OCI-LY3 (cell line): ENCODE results near the gene PDCD4.

Experiments used
- H2AFZ ChIP-seq: fragments of 200-600, 300-600 bp; shearing (Covaris generic); 2 replicates; pipeline ENCODE4 v1.6.0; 2014; ENCODE audit warnings: antibody characterized with exemption, low read depth, low read length
- H3K27ac ChIP-seq: fragments of 200-600, 300-600 bp; sonication (generic); 2 replicates; pipeline ENCODE4 v1.5.1; 2014; ENCODE audit warnings: mild to moderate bottlenecking, low read length, moderate library complexity, mixed read lengths
- H3K27me3 ChIP-seq: fragments of 200-600, 300-600 bp; sonication (generic); 2 replicates; pipeline ENCODE4 v1.6.1; 2014; ENCODE audit warnings: low read depth, low read length, mixed read lengths
- H3K36me3 ChIP-seq: fragments of 200-600, 300-600 bp; sonication (generic); replicated peaks from 2 replicates; pipeline ENCODE3; 2014; ENCODE audit warnings: low read depth, low read length, mixed read lengths
- H3K4me1 ChIP-seq: fragments of 300-600, 200-600 bp; sonication (generic); 2 replicates; pipeline ENCODE4 v1.6.1; 2014; ENCODE audit warnings: low read length, mixed read lengths
- H3K4me2 ChIP-seq: fragments of 200-600, 300-600 bp; sonication (generic); 2 replicates; pipeline ENCODE4 v1.6.1; 2014; ENCODE audit warnings: low read length, mixed read lengths
- H3K4me3 ChIP-seq: fragments of 300-600, 200-600 bp; sonication (generic); 2 replicates; pipeline ENCODE4 v1.5.1; 2014; ENCODE audit warnings: antibody characterized with exemption, mild to moderate bottlenecking, low read length, moderate library complexity
- H3K79me2 ChIP-seq: fragments of 300-600, 200-600 bp; shearing (Covaris generic); 2 replicates; pipeline ENCODE4 v1.6.1; 2014; ENCODE audit warnings: mild to moderate bottlenecking, low read length, mixed read lengths
- H3K9ac ChIP-seq: fragments of 300-600, 200-600 bp; shearing (Covaris generic); 2 replicates; pipeline ENCODE4 v1.6.0; 2014; ENCODE audit warnings: mild to moderate bottlenecking, low read length, moderate library complexity
- H3K9me3 ChIP-seq: fragments of 200-600, 300-600 bp; shearing (Covaris generic); 2 replicates; pipeline ENCODE4 v1.6.1; 2014; ENCODE audit warnings: low read length, mixed read lengths; ENCODE audit not compliant: insufficient read depth
- H4K20me1 ChIP-seq: fragments of 200-600, 300-600 bp; sonication (generic); 2 replicates; pipeline ENCODE4 v1.6.1; 2016; ENCODE audit warnings: low read length, mixed read lengths; ENCODE audit not compliant: insufficient read depth
- CTCF ChIP-seq: fragments of 200-600, 300-600 bp; sonication (generic); IDR thresholded peaks from 2 replicates; pipeline ENCODE4 v1.5.1; 2014; ENCODE audit warnings: antibody characterized with exemption, low read length, low read depth
- EZH2phosphoT487 ChIP-seq: fragments of 200-600 bp; shearing (Covaris generic); IDR thresholded peaks from 2 replicates; pipeline ENCODE4 v1.6.1; 2018; ENCODE audit warnings: antibody characterized with exemption, mixed run types, low read depth

PDCD4 gene

GRCh38 chr10:110918269-110918642 lies 46.5 kb downstream of the PDCD4 start:
- peaks cover 24% of the 10 kb centered on the region for H3K4me1 ChIP-seq
- H3K4me3 ChIP-seq = peak overlapping the region; percentile 99
- TF ChIP-seq EZH2phosphoT487 (no peak), CTCF (no peak)
- no peaks in the 10 kb centered on the region for H3K36me3 ChIP-seq
- H3K79me2 ChIP-seq = peaks cover 38% of the 10 kb centered on the region
- H3K9me3 ChIP-seq = no peaks in the 10 kb centered on the region
- H3K27me3 ChIP-seq = no peaks in the 10 kb centered on the region
- H3K27ac ChIP-seq = peak overlapping the region; percentile 89
- H2AFZ ChIP-seq = peak overlapping the region; percentile 94
- peaks cover 21% of the 10 kb centered on the region for H4K20me1 ChIP-seq
- H3K4me2 ChIP-seq = peak overlapping the region; percentile 75
- peak overlapping the region; percentile 97 for H3K9ac ChIP-seq

- TF ChIP-seq CTCF (no peak), EZH2phosphoT487 (no peak)
- Histone ChIP-seq H3K9ac (peak within 1 kb of the TSS; percentile 97), H3K4me1 (peaks cover 29% of the 10 kb centered on the region), H3K27me3 (no peaks in the 10 kb centered on the region), H3K4me3 (peak within 1 kb of the TSS; percentile 99), H2AFZ (peak within 1 kb of the TSS; percentile 94), H3K36me3 (no peaks in the 10 kb centered on the region), H3K79me2 (peaks cover 43% of the 10 kb centered on the region), H3K4me2 (peak within 1 kb of the TSS; percentile 84), H3K27ac (peak within 1 kb of the TSS; percentile 89), H4K20me1 (peaks cover 26% of the 10 kb centered on the region), H3K9me3 (no peaks in the 10 kb centered on the region)
Observed at GRCh38 chr10:110918643-110919348, 47.1 kb downstream of the PDCD4 start, which contains the start of gene BBIP1. TSS of gene BBIP1 (minus strand) at chr10:110919180. CDS start at chr10:110918157, 1,023 bp downstream.

GRCh38 chr10:110919349-110919931 lies 47.7 kb downstream of the PDCD4 start, which contains the start of gene SHOC2:
TSS of gene SHOC2 (plus strand) at chr10:110919604. CDS start at chr10:110964359, 44,755 bp downstream.
- H3K27me3 ChIP-seq = no peaks in the 10 kb centered on the region
- H3K9ac ChIP-seq = peak within 1 kb of the TSS; percentile 97
- H4K20me1 ChIP-seq = peaks cover 31% of the 10 kb centered on the region
- no peaks in the 10 kb centered on the region for H3K36me3 ChIP-seq
- TF ChIP-seq EZH2phosphoT487 = no peak
- no peak for TF ChIP-seq CTCF
- H2AFZ ChIP-seq = peak within 1 kb of the TSS; percentile 82
- peak within 1 kb of the TSS; percentile 89 for H3K27ac ChIP-seq
- peaks cover 50% of the 10 kb centered on the region for H3K79me2 ChIP-seq
- peaks cover 35% of the 10 kb centered on the region for H3K4me1 ChIP-seq
- H3K4me3 ChIP-seq = peak within 1 kb of the TSS; percentile 99
- peak within 1 kb of the TSS; percentile 84 for H3K4me2 ChIP-seq
- no peaks in the 10 kb centered on the region for H3K9me3 ChIP-seq
